GM12801 (cell line): ENCODE data around the gene SERP2.

Experiments used
- CTCF ChIP-seq: IDR thresholded peaks from one replicate; pipeline ENCODE4 v1.5.1; 2011; ENCODE audit warnings: control low read depth; ENCODE audit not compliant: insufficient read length; ENCODE audit errors: extremely low read depth

SERP2 gene

GRCh38 chr13:44426461-44426860, 52.8 kb downstream of the SERP2 start:
- no peak for TF ChIP-seq CTCF

GRCh38 chr13:44429311-44429710, 55.7 kb downstream of the SERP2 start:
- no peak for TF ChIP-seq CTCF

GRCh38 chr13:44431150-44431549, 57.5 kb downstream of the SERP2 start:
- no peak for TF ChIP-seq CTCF

- TF ChIP-seq CTCF = no peak
Measured at GRCh38 chr13:44432650-44433049, 59.0 kb downstream of the SERP2 start.

GRCh38 chr13:44433863-44434765, 60.5 kb downstream of the SERP2 start:
- TF ChIP-seq CTCF = no peak

- TF ChIP-seq CTCF = no peak
Measured at GRCh38 chr13:44434766-44435141, 61.1 kb downstream of the SERP2 start.

GRCh38 chr13:44435142-44435918, 61.7 kb downstream of the SERP2 start:
- no peak for TF ChIP-seq CTCF
